GM23338 (cell line): Measurements from ENCODE around the gene CRYBB3. TPM values are rescaled to one million over a fixed set of nuclear protein-coding genes. Genes with fewer than 3 reads are reported as not detected.

ENCODE experiments used
- ATAC-seq: fragments of 200-7000 bp; cut with Tn5 transposase; 3 replicates; pipeline ENCODE4 v1.9.1; 2020
- DNase-seq: peaks from one replicate; pipeline ENCODE4 v3.0.0-alpha.2; 2015; ENCODE audit warnings: low spot score
- H2AFZ ChIP-seq: fragments of 200-600 bp; sonication (generic); 2 replicates; pipeline ENCODE4 v1.8.0; 2016; ENCODE audit warnings: antibody characterized with exemption, mild to moderate bottlenecking, moderate library complexity
- H3F3A ChIP-seq: fragments of 200-600 bp; sonication (generic); replicated peaks from 2 replicates; pipeline ENCODE4 v1.8.0; 2017; ENCODE audit warnings: antibody characterized with exemption, mixed run types, low read depth
- H3K27ac ChIP-seq: fragments of 200-600 bp; sonication (generic); 2 replicates; pipeline ENCODE4 v1.6.1; 2016; ENCODE audit warnings: low read depth
- H3K27me3 ChIP-seq: fragments of 200-600 bp; sonication (generic); 2 replicates; pipeline ENCODE4 v1.8.0; 2016; ENCODE audit warnings: mild to moderate bottlenecking, mixed run types, moderate library complexity; ENCODE audit not compliant: insufficient read depth
- H3K36me3 ChIP-seq: fragments of 200-600 bp; sonication (generic); 2 replicates; pipeline ENCODE4 v1.8.0; 2016; ENCODE audit warnings: mild to moderate bottlenecking; ENCODE audit not compliant: insufficient read depth
- H3K4me1 ChIP-seq: fragments of 200-600 bp; sonication (generic); 2 replicates; pipeline ENCODE4 v1.8.0; 2016; ENCODE audit warnings: mild to moderate bottlenecking, moderate library complexity; ENCODE audit not compliant: insufficient read depth
- H3K4me2 ChIP-seq: fragments of 200-600 bp; sonication (generic); 2 replicates; pipeline ENCODE4 v1.7.1; 2017; ENCODE audit warnings: mixed run types
- H3K4me3 ChIP-seq: fragments of 200-600 bp; sonication (generic); 2 replicates; pipeline ENCODE4 v1.6.1; 2016; ENCODE audit warnings: mixed run types
- H3K79me2 ChIP-seq: fragments of 200-600 bp; sonication (generic); replicated peaks from 2 replicates; pipeline ENCODE4 v1.8.0; 2017; ENCODE audit warnings: mild to moderate bottlenecking; ENCODE audit not compliant: insufficient read depth
- H3K9me2 ChIP-seq: fragments of 200-600 bp; sonication (generic); 2 replicates; pipeline ENCODE4 v1.8.0; 2017; ENCODE audit not compliant: insufficient read depth
- H4K20me1 ChIP-seq: fragments of 200-600 bp; sonication (generic); replicated peaks from 2 replicates; pipeline ENCODE4 v1.8.0; 2017; ENCODE audit warnings: mild to moderate bottlenecking; ENCODE audit not compliant: insufficient read depth
- H3K27ac Mint-ChIP-seq: 2 replicates; pipeline ENCODE4 v1.8.0; 2020; ENCODE audit warnings: inconsistent platforms, mild to moderate bottlenecking, moderate library complexity, mixed read lengths
- H3K27me3 Mint-ChIP-seq: 3 replicates; pipeline ENCODE4 v1.8.0; 2022; ENCODE audit warnings: low read depth, mild to moderate bottlenecking, moderate library complexity, mixed read lengths, inconsistent platforms; ENCODE audit not compliant: insufficient read depth, poor library complexity
- H3K36me3 Mint-ChIP-seq: 3 replicates; pipeline ENCODE4 v1.8.0; 2021; ENCODE audit warnings: low read depth, mild to moderate bottlenecking, inconsistent platforms, moderate library complexity, mixed read lengths
- H3K4me1 Mint-ChIP-seq: 3 replicates; pipeline ENCODE4 v1.8.0; 2020; ENCODE audit warnings: mild to moderate bottlenecking, inconsistent platforms, mixed read lengths
- H3K4me3 Mint-ChIP-seq: 3 replicates; pipeline ENCODE4 v1.8.0; 2021; ENCODE audit warnings: moderate library complexity, mild to moderate bottlenecking, inconsistent platforms, mixed read lengths
- H3K9me3 Mint-ChIP-seq: 3 replicates; pipeline ENCODE4 v1.8.0; 2020; ENCODE audit warnings: moderate library complexity, mild to moderate bottlenecking, inconsistent platforms, mixed read lengths
- CTCF ChIP-seq, 2 experiments: fragments of 200-600 bp in 1 of 2; sonication (generic) in 1 of 2; conservative IDR thresholded peaks; 2 replicates each; pipeline versions ENCODE4 v1.5.1 to v1.6.1; 2016 to 2017; ENCODE audit warnings: antibody characterized with exemption in 2 of 2, low read depth in 2 of 2, mild to moderate bottlenecking in 2 of 2, moderate library complexity in 1 of 2
- ZNF462 ChIP-seq: fragments of 250-450 bp; sonication (Bioruptor Pico); IDR thresholded peaks from 2 replicates; pipeline ENCODE4 v1.5.0; 2020; ENCODE audit warnings: mild to moderate bottlenecking, moderate library complexity
- polyA plus RNA-seq: library from polyadenylated mRNA; unstranded; fragments of >200 nt; fragmentation: Nextera tagmentation; extraction: Ambion mirVana; gene quantifications from 2 replicates; pipeline ENCODE4 v1.2.1, GENCODE V29; 2016
- total RNA-seq: library from RNA; depleted of rRNA; stranded (reverse); fragments of >200 nt; shearing (Covaris generic); gene quantifications from 2 replicates; pipeline ENCODE4 v1.2.3, GENCODE V29; 2014

The CRYBB3 gene
- total and polyA plus RNA-seq, 2 experiments from 2014 or later = 0.28 TPM; not detected in 1

GRCh38 chr22:25208743-25209505 lies 9.3 kb downstream of the CRYBB3 start:
- H3K9me2 ChIP-seq = no peaks in the 10 kb centered on the region
- DNase-seq (peak; percentile 47), ATAC-seq (peak; percentile 75)
- no peak overlapping the region for H3K4me3 ChIP-seq
- no peak overlapping the region for H3K4me2 ChIP-seq
- no peaks in the 10 kb centered on the region for H3K4me1 ChIP-seq
- no peaks in the 10 kb centered on the region for H3K27me3 ChIP-seq
- H3K79me2 ChIP-seq = no peaks in the 10 kb centered on the region
- TF ChIP-seq CTCF (conservative IDR thresholded peaks at IDR 0.05; ENCODE audit: low read depth in 2 of 2) (peak; percentile 21 to 49; a peak in 3 of 4 replicates), ZNF462 (CRISPR knock-in tag) (no peak)
- Mint-ChIP-seq H3K27me3 (peaks cover 2% of the 10 kb centered on the region), H3K9me3 (peaks cover 10% of the 10 kb centered on the region), H3K4me3 (no peak overlapping the region), H3K36me3 (0 out of 3 replicates have a peak, but pooled peaks cover 4% of the 10 kb centered on the region), H3K4me1 (no peaks in the 10 kb centered on the region), H3K27ac (no peak overlapping the region)
- H4K20me1 ChIP-seq = no peaks in the 10 kb centered on the region
- H3F3A ChIP-seq = no peaks in the 10 kb centered on the region
- H3K36me3 ChIP-seq = no peaks in the 10 kb centered on the region
- H3K27ac ChIP-seq = no peak overlapping the region
- H2AFZ ChIP-seq = no peak overlapping the region
